Mesenchymal stem cell (in vitro differentiated cells and primary cell): ENCODE results near the gene CAMTA1.
A peak's percentile ranks its signal among the peaks of the same experiment; 100 is the strongest.

ENCODE experiments used
- DNase-seq: peaks from one replicate; pipeline ENCODE4 v3.0.0-alpha.2; 2013
- H2AFZ ChIP-seq: one replicate; pipeline ENCODE4 v1.6.1; 2013; ENCODE audit warnings: low read depth, mild to moderate bottlenecking, control low read depth, inconsistent platforms, low read length, moderate library complexity
- H2AK5ac ChIP-seq: 2 replicates; pipeline ENCODE4 v1.6.1; 2013; ENCODE audit warnings: low read length, moderate library complexity, mild to moderate bottlenecking, inconsistent platforms; ENCODE audit not compliant: severe bottlenecking
- H2BK120ac ChIP-seq: one replicate; pipeline ENCODE4 v1.6.1; 2013; ENCODE audit warnings: low read depth, mild to moderate bottlenecking, inconsistent platforms, low read length, moderate library complexity
- H2BK12ac ChIP-seq, 2 experiments: one replicate each; pipeline ENCODE4 v1.6.1; 2013; ENCODE audit warnings: inconsistent platforms in 2 of 2, low read length in 2 of 2, mild to moderate bottlenecking in 2 of 2, moderate library complexity in 2 of 2, control low read depth in 1 of 2
- H2BK15ac ChIP-seq: one replicate; pipeline ENCODE4 v1.6.1; 2013; ENCODE audit warnings: mild to moderate bottlenecking, low read depth, inconsistent platforms; ENCODE audit not compliant: poor library complexity, severe bottlenecking
- H2BK5ac ChIP-seq: 2 replicates; pipeline ENCODE4 v1.6.1; 2013; ENCODE audit warnings: low read depth, mild to moderate bottlenecking, low read length, control low read depth, inconsistent platforms; ENCODE audit not compliant: poor library complexity, severe bottlenecking
- H3K14ac ChIP-seq, 2 experiments: one replicate each; pipeline ENCODE4 v1.6.1; 2013; ENCODE audit warnings: inconsistent platforms in 2 of 2, low read length in 2 of 2, control low read depth in 1 of 2, mild to moderate bottlenecking in 1 of 2, moderate library complexity in 1 of 2
- H3K18ac ChIP-seq, 2 experiments: one replicate each; pipeline ENCODE4 v1.6.1; 2013; ENCODE audit warnings: inconsistent platforms in 2 of 2, low read length in 2 of 2, control low read depth in 1 of 2, low read depth in 1 of 2, mild to moderate bottlenecking in 1 of 2
- H3K23ac ChIP-seq, 2 experiments: one replicate each; pipeline ENCODE4 v1.6.1; 2013; ENCODE audit warnings: inconsistent platforms in 2 of 2, low read length in 2 of 2, mild to moderate bottlenecking in 2 of 2, moderate library complexity in 2 of 2, control low read depth in 1 of 2
- H3K27ac ChIP-seq: 2 replicates; pipeline ENCODE4 v1.5.1; 2013; ENCODE audit warnings: mild to moderate bottlenecking, moderate library complexity, low read length, control low read depth, inconsistent platforms; ENCODE audit not compliant: poor library complexity, severe bottlenecking
- H3K27me3 ChIP-seq, 2 experiments: 2 replicates each; pipeline versions ENCODE4 v1.6.1 to v1.7.0; 2013; ENCODE audit warnings: low read length in 2 of 2, mild to moderate bottlenecking in 2 of 2, moderate library complexity in 2 of 2, control low read depth in 1 of 2, inconsistent platforms in 1 of 2; ENCODE audit not compliant: control insufficient read depth in 1 of 2, insufficient read depth in 1 of 2
- H3K36me3 ChIP-seq, 2 experiments: 2 replicates each; pipeline versions ENCODE4 v1.6.1 to v1.7.0; 2013; ENCODE audit warnings: low read length in 2 of 2, control low read depth in 1 of 2, inconsistent platforms in 1 of 2, low read depth in 1 of 2, mild to moderate bottlenecking in 1 of 2; ENCODE audit not compliant: insufficient read depth in 2 of 2, control insufficient read depth in 1 of 2
- H3K4ac ChIP-seq, 2 experiments: one replicate each; pipeline ENCODE4 v1.6.1; 2013; ENCODE audit warnings: inconsistent platforms in 2 of 2, low read length in 2 of 2, mild to moderate bottlenecking in 2 of 2, moderate library complexity in 2 of 2, control low read depth in 1 of 2, low read depth in 1 of 2
- H3K4me1 ChIP-seq: 2 replicates; pipeline ENCODE4 v1.6.1; 2013; ENCODE audit warnings: low read depth, low read length, control low read depth; ENCODE audit not compliant: control insufficient read depth, insufficient read depth
- H3K4me2 ChIP-seq: 2 replicates; pipeline ENCODE4 v1.6.1; 2013; ENCODE audit warnings: low read length, mild to moderate bottlenecking, inconsistent platforms; ENCODE audit not compliant: poor library complexity, severe bottlenecking
- H3K4me3 ChIP-seq, 2 experiments: 2 replicates each; pipeline versions ENCODE4 v1.5.1 to v1.7.0; 2013; ENCODE audit warnings: low read length in 2 of 2, mild to moderate bottlenecking in 2 of 2, control low read depth in 1 of 2, low read depth in 1 of 2; ENCODE audit not compliant: insufficient read depth in 1 of 2
- H3K79me1 ChIP-seq: replicated peaks from 2 replicates; pipeline ENCODE4 v1.6.1; 2013; ENCODE audit warnings: mild to moderate bottlenecking, control low read depth, low read length, inconsistent platforms; ENCODE audit not compliant: poor library complexity, severe bottlenecking
- H3K9ac ChIP-seq: 2 replicates; pipeline ENCODE4 v1.7.0; 2013; ENCODE audit warnings: mild to moderate bottlenecking, low read length, moderate library complexity
- H3K9me3 ChIP-seq: 2 replicates; pipeline ENCODE4 v1.7.0; 2013; ENCODE audit warnings: mild to moderate bottlenecking, low read length; ENCODE audit not compliant: control insufficient read depth
- H4K8ac ChIP-seq: one replicate; pipeline ENCODE4 v1.6.1; 2013; ENCODE audit warnings: inconsistent platforms, mild to moderate bottlenecking, low read length, moderate library complexity
- H4K91ac ChIP-seq: one replicate; pipeline ENCODE4 v1.6.1; 2013; ENCODE audit warnings: mild to moderate bottlenecking, low read length, inconsistent platforms
- WGBS: methylation state at CpG from one replicate; pipeline ENCODE4 v1.1.7; 2013; ENCODE audit warnings: mixed read lengths; 5-methylcytosine and 5-hydroxymethylcytosine counted together

Gene CAMTA1

GRCh38 chr1:6939363-6939762, 154.1 kb downstream of the CAMTA1 start:
- H3K18ac ChIP-seq = no peak overlapping the region
- H3K79me1 ChIP-seq = peaks cover 3% of the 10 kb centered on the region
- H3K4me3 ChIP-seq = no peak overlapping the region
- H3K4me2 ChIP-seq = no peak overlapping the region
- peaks cover 5 to 47% of the 10 kb centered on the region in 2 experiments for H3K27me3 ChIP-seq
- H3K36me3 ChIP-seq = peaks cover 0 to 4% of the 10 kb centered on the region in 2 experiments
- peaks cover 4% of the 10 kb centered on the region for H3K4me1 ChIP-seq
- no peak for DNase-seq
- H2BK15ac ChIP-seq = no peak overlapping the region
- H2BK12ac ChIP-seq = no peak overlapping the region
- no peak overlapping the region for H3K27ac ChIP-seq
- no peak overlapping the region for H3K9ac ChIP-seq
- H4K8ac ChIP-seq = no peak overlapping the region
- H3K4ac ChIP-seq = no peak overlapping the region
- no peak overlapping the region for H2BK120ac ChIP-seq
- H2AFZ ChIP-seq = no peak overlapping the region
- no peak overlapping the region for H2AK5ac ChIP-seq
- H2BK5ac ChIP-seq = no peak overlapping the region
- no peaks in the 10 kb centered on the region for H3K9me3 ChIP-seq
- H4K91ac ChIP-seq = no peak overlapping the region
- H3K23ac ChIP-seq = no peak overlapping the region
- 78% methylated on average over 5 of the region's 5 CpGs for WGBS
- no peak overlapping the region for H3K14ac ChIP-seq

DNA sequence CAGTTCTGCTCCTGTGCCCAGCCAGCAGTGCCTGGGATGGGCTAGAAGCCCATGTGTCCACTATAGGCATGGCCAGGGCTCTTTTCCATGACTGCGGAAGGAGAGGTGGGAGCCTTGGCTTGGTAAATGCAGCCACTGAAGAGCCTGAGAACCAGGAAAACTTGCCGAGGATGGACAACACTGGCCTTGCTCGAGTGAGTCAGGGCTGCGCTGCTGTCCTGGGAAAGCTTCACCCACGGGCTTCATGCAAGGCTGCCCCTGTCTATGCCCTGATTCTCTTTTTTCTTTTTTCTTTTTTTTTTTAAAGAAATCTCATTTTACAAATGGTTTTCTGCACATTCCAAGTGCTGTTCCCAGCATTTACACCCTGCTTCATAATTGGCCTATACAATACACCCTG, 156.5 kb downstream of the CAMTA1 start:
- Histone ChIP-seq H3K9me3 (no peaks in the 10 kb centered on the region), H2BK120ac (no peak overlapping the region), H3K79me1 (peaks cover 3% of the 10 kb centered on the region), H3K4me3 (no peak overlapping the region), H2BK12ac (no peak overlapping the region), H4K91ac (no peak overlapping the region), H3K4me1 (peaks cover 4% of the 10 kb centered on the region), H2BK5ac (no peak overlapping the region), H2AK5ac (no peak overlapping the region), H3K9ac (no peak overlapping the region), H2BK15ac (no peak overlapping the region), H3K4me2 (no peak overlapping the region), H3K27me3 (peaks cover 0 to 35% of the 10 kb centered on the region in 2 experiments), H4K8ac (no peak overlapping the region), H3K36me3 (peaks cover 0 to 4% of the 10 kb centered on the region in 2 experiments), H3K18ac (no peak overlapping the region), H3K23ac (no peak overlapping the region), H3K27ac (no peak overlapping the region), H3K14ac (no peak overlapping the region), H2AFZ (no peak overlapping the region), H3K4ac (no peak overlapping the region)
- WGBS = 79% methylated on average over 5 of the region's 5 CpGs
- DNase-seq = no peak

- WGBS = 86% methylated on average over 9 of the region's 9 CpGs
- Histone ChIP-seq H3K79me1 (peaks cover 3% of the 10 kb centered on the region), H3K14ac (no peak overlapping the region)
Measured at GRCh38 chr1:6942990-6943389, 157.7 kb downstream of the CAMTA1 start.

DNA sequence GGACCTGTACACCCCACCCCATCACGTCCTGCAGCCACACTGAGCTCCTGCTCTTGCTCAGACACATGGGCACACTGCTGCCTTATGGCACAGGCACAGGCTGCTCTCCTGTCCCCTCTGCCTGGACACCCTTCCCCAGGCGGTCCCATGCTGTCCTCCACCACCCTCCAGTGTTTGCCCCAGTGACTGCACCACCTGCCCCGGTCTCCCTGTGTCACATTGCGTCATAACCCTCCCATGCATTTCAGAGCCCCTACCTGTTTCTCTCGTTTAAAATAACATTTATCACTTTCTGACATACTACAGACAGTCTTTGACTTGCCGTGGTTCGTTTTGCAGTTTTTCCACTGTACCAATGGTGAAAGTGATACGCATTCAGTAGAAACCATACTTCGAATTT, 159.2 kb downstream of the CAMTA1 start:
- peaks cover 0 to 4% of the 10 kb centered on the region in 2 experiments for H3K36me3 ChIP-seq
- H3K4me1 ChIP-seq = peaks cover 2% of the 10 kb centered on the region
- H2BK5ac ChIP-seq = no peak overlapping the region
- DNase-seq = no peak
- no peak overlapping the region for H2AK5ac ChIP-seq
- H4K8ac ChIP-seq = no peak overlapping the region
- no peak overlapping the region for H3K18ac ChIP-seq
- no peak overlapping the region for H3K9ac ChIP-seq
- H3K4ac ChIP-seq = no peak overlapping the region
- H3K4me3 ChIP-seq = no peak overlapping the region
- H3K9me3 ChIP-seq = no peaks in the 10 kb centered on the region
- no peak overlapping the region for H3K27ac ChIP-seq
- H4K91ac ChIP-seq = no peak overlapping the region
- no peak overlapping the region for H2BK120ac ChIP-seq
- WGBS = 83% methylated on average over 9 of the region's 9 CpGs
- peak overlapping the region in 1 of 2 experiments; percentile 0 for H3K14ac ChIP-seq
- peaks cover 3% of the 10 kb centered on the region for H3K79me1 ChIP-seq
- H2BK15ac ChIP-seq = no peak overlapping the region
- no peak overlapping the region for H2AFZ ChIP-seq
- H3K4me2 ChIP-seq = no peak overlapping the region
- no peak overlapping the region for H2BK12ac ChIP-seq
- H3K27me3 ChIP-seq = peaks cover 0 to 35% of the 10 kb centered on the region in 2 experiments
- H3K23ac ChIP-seq = no peak overlapping the region

More at GRCh38 chr1:6942990-6943389, 157.7 kb downstream of the CAMTA1 start:
- H4K8ac ChIP-seq = no peak overlapping the region
- no peak overlapping the region for H2BK5ac ChIP-seq
- no peak overlapping the region for H3K4me2 ChIP-seq
- no peak for DNase-seq
- H2BK120ac ChIP-seq = no peak overlapping the region
- no peak overlapping the region for H2AFZ ChIP-seq
- H3K18ac ChIP-seq = no peak overlapping the region
- H3K9me3 ChIP-seq = no peaks in the 10 kb centered on the region
- peaks cover 4% of the 10 kb centered on the region for H3K4me1 ChIP-seq
- H3K4ac ChIP-seq = no peak overlapping the region
- peaks cover 0 to 4% of the 10 kb centered on the region in 2 experiments for H3K36me3 ChIP-seq
- no peak overlapping the region for H2AK5ac ChIP-seq
- H3K27ac ChIP-seq = no peak overlapping the region
- H2BK15ac ChIP-seq = no peak overlapping the region
- no peak overlapping the region for H3K4me3 ChIP-seq
- peaks cover 0 to 35% of the 10 kb centered on the region in 2 experiments for H3K27me3 ChIP-seq
- no peak overlapping the region for H3K9ac ChIP-seq
- H3K23ac ChIP-seq = no peak overlapping the region
- H4K91ac ChIP-seq = no peak overlapping the region
- H2BK12ac ChIP-seq = no peak overlapping the region
